A549 (cell line): ENCODE measurements around the gene TPM4. TPM values are rescaled to one million over a fixed set of nuclear protein-coding genes. Genes with fewer than 3 reads are reported as not detected.

Experiments
- ATAC-seq, 2 experiments: fragments of 200-7000 bp in 1 of 2; fragments of >200 bp in 1 of 2; cut with Nextera tagmentation in 1 of 2; cut with Tn5 transposase in 1 of 2; 3 replicates each; pipeline versions ENCODE4 v1.8.0 to v1.9.1; 2018 to 2020; ENCODE audit warnings: mild to moderate bottlenecking in 1 of 2, moderate library complexity in 1 of 2
- CTCF ChIA-PET: fragments of 300-600 bp; sonication (Branson Sonifier 250); formaldehyde crosslinking; extraction: SDS; loops from one replicate; lab custom pipeline; 2021; ENCODE audit warnings: antibody characterized with exemption, inconsistent platforms; lab: Yijun Ruan, JAX
- POLR2A ChIA-PET: fragments of 350-600 bp; formaldehyde crosslinking; extraction: SDS; loops from one replicate; lab custom pipeline; 2021; ENCODE audit warnings: antibody characterized with exemption, inconsistent platforms; lab: Yijun Ruan, JAX
- DNase-seq, 2 experiments: peaks; one replicate each; pipeline versions ENCODE4 v3.0.0 to v3.0.0-alpha.2; 2011 to 2016; ENCODE audit warnings: low read depth in 1 of 2, low spot score in 1 of 2
- FAIRE-seq: peaks from 2 replicates; lab custom pipeline; 2011; peaks lifted over from hg19 to GRCh38; lab: Jason Lieb, UNC
- H3K27ac ChIP-seq, 2 experiments: fragments of >200 bp; sonication (Bioruptor Twin); formaldehyde crosslinking; 3 replicates each; pipeline ENCODE4 v1.5.1; 2016 to 2017
- H3K4me1 ChIP-seq: fragments of >200 bp; sonication (Bioruptor Twin); formaldehyde crosslinking; 3 replicates; pipeline ENCODE4 v1.6.1; 2016
- H3K4me2 ChIP-seq: fragments of >200 bp; sonication (Bioruptor Twin); formaldehyde crosslinking; 3 replicates; pipeline ENCODE4 v1.6.1; 2016
- H3K4me3 ChIP-seq: fragments of >200 bp; sonication (Bioruptor Twin); formaldehyde crosslinking; 3 replicates; pipeline ENCODE4 v1.5.1; 2016
- H3K9me3 ChIP-seq: fragments of >200 bp; sonication (Bioruptor Twin); formaldehyde crosslinking; 3 replicates; pipeline ENCODE4 v1.6.1; 2016
- CHD4 ChIP-seq: fragments of 200-600 bp; sonication (generic); IDR thresholded peaks from 2 replicates; pipeline ENCODE4 v1.6.1; 2016; ENCODE audit warnings: antibody characterized with exemption, mild to moderate bottlenecking, borderline replicate concordance
- EHMT2 ChIP-seq: fragments of 200-600 bp; sonication (generic); IDR thresholded peaks from 2 replicates; pipeline ENCODE4 v1.6.1; 2016; ENCODE audit warnings: antibody characterized with exemption, low read depth, mild to moderate bottlenecking, moderate library complexity
- HOXB5 ChIP-seq: fragments of 250-450 bp; sonication (Bioruptor Pico); IDR thresholded peaks from 2 replicates; pipeline ENCODE4 v1.5.0; 2020; ENCODE audit warnings: mild to moderate bottlenecking, moderate library complexity
- KDM5A ChIP-seq: fragments of 200-600 bp; sonication (generic); IDR thresholded peaks from 2 replicates; pipeline ENCODE4 v1.6.1; 2016; ENCODE audit warnings: antibody characterized with exemption, mild to moderate bottlenecking
- MAFK ChIP-seq: fragments of 450-650 bp; IDR thresholded peaks from 2 replicates; pipeline ENCODE4 v1.6.1; 2014; ENCODE audit not compliant: partially characterized antibody
- MYC ChIP-seq: IDR thresholded peaks from 2 replicates; pipeline ENCODE4 v1.6.1; 2012; ENCODE audit warnings: mild to moderate bottlenecking, inconsistent platforms, low read length, improper control_type of control experiment, borderline replicate concordance
- NFE2L2 ChIP-seq: fragments of 150-350 bp; conservative IDR thresholded peaks from 2 replicates; pipeline ENCODE4 v1.6.1; 2014; ENCODE audit warnings: low read length
- PHF8 ChIP-seq: fragments of 200-600 bp; sonication (generic); IDR thresholded peaks from 2 replicates; pipeline ENCODE4 v1.6.1; 2016; ENCODE audit warnings: low read depth, mild to moderate bottlenecking, antibody characterized with exemption, moderate library complexity, borderline replicate concordance
- RFX5 ChIP-seq: fragments of 450-650 bp; IDR thresholded peaks from 2 replicates; pipeline ENCODE4 v1.7.1; 2014; ENCODE audit warnings: antibody characterized with exemption, mild to moderate bottlenecking, moderate library complexity
- RNF2 ChIP-seq: fragments of 200-600 bp; sonication (generic); IDR thresholded peaks from 2 replicates; pipeline ENCODE4 v1.6.1; 2016; ENCODE audit warnings: low read depth, mild to moderate bottlenecking, antibody characterized with exemption, moderate library complexity, borderline replicate concordance
- ZFP36 ChIP-seq: fragments of 450-650 bp; IDR thresholded peaks from 2 replicates; pipeline ENCODE4 v1.6.1; 2014; ENCODE audit warnings: borderline replicate concordance; ENCODE audit not compliant: partially characterized antibody
- WGBS: methylation state at CpG from one replicate; pipeline ENCODE4 v1.1.6; 2017; ENCODE audit errors: missing lambda C conversion rate; 5-methylcytosine and 5-hydroxymethylcytosine counted together
- polyA plus RNA-seq, 4 experiments: library from polyadenylated mRNA; depleted of rRNA in 3 of 4; stranded (reverse); fragments of >200 nt; fragmentation: RNase III in 1 of 4; extraction: RNeasy Plus Mini Kit Qiagen cat#74134 plus additional on column Dnase treatment in 1 of 4; gene quantifications; 2 replicates in 3 of 4; 3 replicates in 1 of 4; pipeline ENCODE4 v1.2.3, GENCODE V29; 2011 to 2017
- TF ChIP-seq, protein P1 (sequence below): fragments of 150-350 bp; IDR thresholded peaks from 2 replicates; pipeline ENCODE4 v1.6.1; 2014; ENCODE audit warnings: low read depth, mild to moderate bottlenecking, low read length
- TF ChIP-seq, protein P2 (sequence below): fragments of 450-650 bp; IDR thresholded peaks from 2 replicates; pipeline ENCODE4 v1.6.1; 2014; ENCODE audit warnings: antibody characterized with exemption
- TF ChIP-seq, protein P3 (sequence below): fragments of 250-450 bp; sonication (Bioruptor Pico); IDR thresholded peaks from 2 replicates; pipeline ENCODE4 v1.5.0; 2020; ENCODE audit warnings: low read depth, mild to moderate bottlenecking, moderate library complexity
- TF ChIP-seq, protein P4 (sequence below): fragments of 200-600 bp; sonication (generic); IDR thresholded peaks from 2 replicates; pipeline ENCODE4 v1.6.1; 2016; ENCODE audit warnings: antibody characterized with exemption, mild to moderate bottlenecking, moderate library complexity

TPM4 gene
- polyA plus RNA-seq, 2 of the 4 experiments (the other 2 are of a cell fraction), result 777 to 860 TPM

DNA sequence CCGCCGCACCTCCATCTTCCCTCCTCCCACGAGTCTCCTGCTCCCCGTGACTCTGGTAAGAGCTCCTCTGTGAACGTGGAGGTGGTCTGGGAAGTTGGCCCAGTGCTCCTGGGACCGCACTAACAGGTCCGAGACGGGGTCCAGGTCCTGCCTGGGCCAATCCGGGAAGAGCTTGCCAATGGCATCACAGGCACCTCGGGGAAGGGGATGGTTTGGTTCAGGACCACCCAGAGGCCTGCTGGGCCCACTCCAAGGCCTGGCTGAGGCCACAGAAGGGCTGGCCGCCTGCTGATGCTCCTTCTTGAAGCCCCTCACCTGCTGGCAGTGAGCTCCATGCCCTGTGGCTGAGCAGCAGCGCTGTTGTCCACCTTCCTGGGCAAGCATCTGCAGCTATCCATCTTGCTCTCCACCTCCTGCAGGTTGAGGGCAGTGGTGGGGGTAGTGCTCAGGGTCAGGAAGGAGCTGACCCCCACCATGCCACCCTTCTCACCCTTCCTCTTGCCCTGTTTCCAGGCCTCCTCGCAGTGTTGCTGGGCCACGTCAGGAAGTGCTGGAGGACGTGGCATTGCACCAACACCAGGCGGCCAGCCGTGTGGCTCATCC, 41.2 kb upstream of the TPM4 start:
- H3K4me2 ChIP-seq, result no peak overlapping the region
- TF ChIP-seq HOXB5 (no peak), RFX5 (no peak), NFE2L2 (no peak), EHMT2 (no peak), CHD4 (no peak), PHF8 (no peak), KDM5A (no peak), MYC (no peak), MAFK (no peak), RNF2 (no peak)
- TF ChIP-seq, protein P1, sequence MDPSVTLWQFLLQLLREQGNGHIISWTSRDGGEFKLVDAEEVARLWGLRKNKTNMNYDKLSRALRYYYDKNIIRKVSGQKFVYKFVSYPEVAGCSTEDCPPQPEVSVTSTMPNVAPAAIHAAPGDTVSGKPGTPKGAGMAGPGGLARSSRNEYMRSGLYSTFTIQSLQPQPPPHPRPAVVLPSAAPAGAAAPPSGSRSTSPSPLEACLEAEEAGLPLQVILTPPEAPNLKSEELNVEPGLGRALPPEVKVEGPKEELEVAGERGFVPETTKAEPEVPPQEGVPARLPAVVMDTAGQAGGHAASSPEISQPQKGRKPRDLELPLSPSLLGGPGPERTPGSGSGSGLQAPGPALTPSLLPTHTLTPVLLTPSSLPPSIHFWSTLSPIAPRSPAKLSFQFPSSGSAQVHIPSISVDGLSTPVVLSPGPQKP, result no peak
- TF ChIP-seq, protein P2, sequence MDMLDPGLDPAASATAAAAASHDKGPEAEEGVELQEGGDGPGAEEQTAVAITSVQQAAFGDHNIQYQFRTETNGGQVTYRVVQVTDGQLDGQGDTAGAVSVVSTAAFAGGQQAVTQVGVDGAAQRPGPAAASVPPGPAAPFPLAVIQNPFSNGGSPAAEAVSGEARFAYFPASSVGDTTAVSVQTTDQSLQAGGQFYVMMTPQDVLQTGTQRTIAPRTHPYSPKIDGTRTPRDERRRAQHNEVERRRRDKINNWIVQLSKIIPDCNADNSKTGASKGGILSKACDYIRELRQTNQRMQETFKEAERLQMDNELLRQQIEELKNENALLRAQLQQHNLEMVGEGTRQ, result no peak
- TF ChIP-seq, protein P3, sequence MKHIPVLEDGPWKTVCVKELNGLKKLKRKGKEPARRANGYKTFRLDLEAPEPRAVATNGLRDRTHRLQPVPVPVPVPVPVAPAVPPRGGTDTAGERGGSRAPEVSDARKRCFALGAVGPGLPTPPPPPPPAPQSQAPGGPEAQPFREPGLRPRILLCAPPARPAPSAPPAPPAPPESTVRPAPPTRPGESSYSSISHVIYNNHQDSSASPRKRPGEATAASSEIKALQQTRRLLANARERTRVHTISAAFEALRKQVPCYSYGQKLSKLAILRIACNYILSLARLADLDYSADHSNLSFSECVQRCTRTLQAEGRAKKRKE, result no peak
- TF ChIP-seq, protein P4, sequence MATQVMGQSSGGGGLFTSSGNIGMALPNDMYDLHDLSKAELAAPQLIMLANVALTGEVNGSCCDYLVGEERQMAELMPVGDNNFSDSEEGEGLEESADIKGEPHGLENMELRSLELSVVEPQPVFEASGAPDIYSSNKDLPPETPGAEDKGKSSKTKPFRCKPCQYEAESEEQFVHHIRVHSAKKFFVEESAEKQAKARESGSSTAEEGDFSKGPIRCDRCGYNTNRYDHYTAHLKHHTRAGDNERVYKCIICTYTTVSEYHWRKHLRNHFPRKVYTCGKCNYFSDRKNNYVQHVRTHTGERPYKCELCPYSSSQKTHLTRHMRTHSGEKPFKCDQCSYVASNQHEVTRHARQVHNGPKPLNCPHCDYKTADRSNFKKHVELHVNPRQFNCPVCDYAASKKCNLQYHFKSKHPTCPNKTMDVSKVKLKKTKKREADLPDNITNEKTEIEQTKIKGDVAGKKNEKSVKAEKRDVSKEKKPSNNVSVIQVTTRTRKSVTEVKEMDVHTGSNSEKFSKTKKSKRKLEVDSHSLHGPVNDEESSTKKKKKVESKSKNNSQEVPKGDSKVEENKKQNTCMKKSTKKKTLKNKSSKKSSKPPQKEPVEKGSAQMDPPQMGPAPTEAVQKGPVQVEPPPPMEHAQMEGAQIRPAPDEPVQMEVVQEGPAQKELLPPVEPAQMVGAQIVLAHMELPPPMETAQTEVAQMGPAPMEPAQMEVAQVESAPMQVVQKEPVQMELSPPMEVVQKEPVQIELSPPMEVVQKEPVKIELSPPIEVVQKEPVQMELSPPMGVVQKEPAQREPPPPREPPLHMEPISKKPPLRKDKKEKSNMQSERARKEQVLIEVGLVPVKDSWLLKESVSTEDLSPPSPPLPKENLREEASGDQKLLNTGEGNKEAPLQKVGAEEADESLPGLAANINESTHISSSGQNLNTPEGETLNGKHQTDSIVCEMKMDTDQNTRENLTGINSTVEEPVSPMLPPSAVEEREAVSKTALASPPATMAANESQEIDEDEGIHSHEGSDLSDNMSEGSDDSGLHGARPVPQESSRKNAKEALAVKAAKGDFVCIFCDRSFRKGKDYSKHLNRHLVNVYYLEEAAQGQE, result no peak
- H3K4me1 ChIP-seq, result no peaks in the 10 kb centered on the region
- no peaks in the 10 kb centered on the region for H3K9me3 ChIP-seq
- FAIRE-seq, result no peak
- WGBS, result 71% methylated on average over 9 of the region's 17 CpGs
- CTCF ChIA-PET, result interaction anchor here (1.1 to 1.4 kb wide), 2 partner anchors 9 kb away, joined by 3 read pairs; no protein-coding TSS in a partner anchor
- DNase-seq, result no peak
- no peak for ATAC-seq
- H3K4me3 ChIP-seq, result no peak overlapping the region
- H3K27ac ChIP-seq, result no peak overlapping the region
- POLR2A ChIA-PET, result no interaction called here

DNA sequence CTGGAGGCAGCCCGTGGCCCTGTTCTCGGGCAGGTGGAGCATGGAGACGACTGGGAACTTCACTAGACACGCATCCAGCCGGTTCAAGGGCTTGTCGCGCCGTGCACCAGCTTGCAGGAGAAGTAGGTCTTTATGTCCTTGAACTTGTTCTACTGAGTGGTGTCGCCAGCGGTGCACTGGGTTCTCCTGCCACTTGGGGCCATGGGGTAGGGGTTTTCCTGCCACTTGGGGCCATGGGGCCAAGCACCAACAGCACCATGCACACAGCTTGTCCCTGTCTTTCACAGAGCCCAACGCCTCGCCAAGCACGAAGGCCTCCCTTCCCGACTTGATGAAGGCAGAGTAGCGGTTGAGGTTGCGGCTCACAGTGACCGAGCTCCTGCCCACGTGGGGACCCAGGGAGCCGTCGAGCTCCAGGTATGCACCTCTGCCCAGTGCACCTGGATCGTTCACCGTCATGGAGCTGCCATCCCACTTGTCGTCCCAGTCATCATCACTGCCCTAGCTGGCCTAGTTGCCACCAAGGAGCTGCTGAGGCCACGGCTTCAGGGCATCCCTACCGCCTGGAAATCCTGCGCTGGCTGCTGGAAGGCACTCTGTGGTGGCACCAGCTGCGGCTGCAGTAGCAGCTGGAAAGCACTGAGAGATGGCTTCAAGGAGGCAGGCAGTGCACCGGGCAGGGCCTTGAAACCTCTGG, 40.5 kb upstream of the TPM4 start:
- TF ChIP-seq, protein P4, result no peak
- TF ChIP-seq RNF2, result no peak
- TF ChIP-seq MYC, result no peak
- no peak for TF ChIP-seq ZFP36
- Histone ChIP-seq H3K4me3 (no peak overlapping the region), H3K27ac (no peak overlapping the region), H3K4me1 (peaks cover 4% of the 10 kb centered on the region; the same call in 1 of the 3 replicates), H3K9me3 (no peaks in the 10 kb centered on the region), H3K4me2 (no peak overlapping the region)
- POLR2A ChIA-PET, result no interaction called here
- CTCF ChIA-PET, result interaction anchor here (1.1 to 1.4 kb wide), 2 partner anchors 9 to 10 kb away, joined by 3 read pairs; no protein-coding TSS in a partner anchor
- FAIRE-seq (no peak), DNase-seq (no peak), ATAC-seq (no peak)
- WGBS, result 60% methylated on average over 17 of the region's 28 CpGs
